Retinal pigment epithelial cell (primary cell): ENCODE data around the gene C7.

Experiments used
- DNase-seq: peaks from one replicate; pipeline ENCODE4 v3.0.0-alpha.2; 2010; ENCODE audit warnings: low read depth
- H3K4me3 ChIP-seq: 2 replicates; pipeline ENCODE4 v1.5.1; 2011; ENCODE audit warnings: mild to moderate bottlenecking, low read length, control low read depth, moderate library complexity
- TF ChIP-seq, protein P1 (sequence below): conservative IDR thresholded peaks from 2 replicates; pipeline ENCODE4 v1.5.1; 2011; ENCODE audit warnings: low read depth, low read length, control low read depth, inconsistent platforms

C7 gene

DNA sequence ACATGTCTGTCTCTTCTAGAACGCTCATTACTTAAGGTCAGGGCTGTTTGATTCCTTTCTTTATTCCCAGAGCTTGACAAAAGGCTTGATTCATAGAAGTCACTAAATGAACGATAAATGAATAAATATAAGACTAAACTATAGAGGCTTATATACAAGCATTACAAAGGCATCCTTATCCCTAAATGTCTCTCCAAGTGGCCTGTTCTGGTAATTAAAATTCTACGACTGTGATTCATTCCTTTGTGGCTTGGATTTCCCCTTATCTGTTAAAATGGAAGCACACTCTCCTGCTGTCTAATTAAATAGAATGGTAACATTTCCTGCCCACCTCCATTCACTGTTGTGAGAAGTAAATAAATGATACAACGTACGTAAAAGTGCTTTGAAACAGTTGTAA, 49.5 kb downstream of the C7 start:
- TF ChIP-seq, protein P1, sequence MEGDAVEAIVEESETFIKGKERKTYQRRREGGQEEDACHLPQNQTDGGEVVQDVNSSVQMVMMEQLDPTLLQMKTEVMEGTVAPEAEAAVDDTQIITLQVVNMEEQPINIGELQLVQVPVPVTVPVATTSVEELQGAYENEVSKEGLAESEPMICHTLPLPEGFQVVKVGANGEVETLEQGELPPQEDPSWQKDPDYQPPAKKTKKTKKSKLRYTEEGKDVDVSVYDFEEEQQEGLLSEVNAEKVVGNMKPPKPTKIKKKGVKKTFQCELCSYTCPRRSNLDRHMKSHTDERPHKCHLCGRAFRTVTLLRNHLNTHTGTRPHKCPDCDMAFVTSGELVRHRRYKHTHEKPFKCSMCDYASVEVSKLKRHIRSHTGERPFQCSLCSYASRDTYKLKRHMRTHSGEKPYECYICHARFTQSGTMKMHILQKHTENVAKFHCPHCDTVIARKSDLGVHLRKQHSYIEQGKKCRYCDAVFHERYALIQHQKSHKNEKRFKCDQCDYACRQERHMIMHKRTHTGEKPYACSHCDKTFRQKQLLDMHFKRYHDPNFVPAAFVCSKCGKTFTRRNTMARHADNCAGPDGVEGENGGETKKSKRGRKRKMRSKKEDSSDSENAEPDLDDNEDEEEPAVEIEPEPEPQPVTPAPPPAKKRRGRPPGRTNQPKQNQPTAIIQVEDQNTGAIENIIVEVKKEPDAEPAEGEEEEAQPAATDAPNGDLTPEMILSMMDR, result no peak
- no peak overlapping the region for H3K4me3 ChIP-seq
- DNase-seq, result no peak

DNA sequence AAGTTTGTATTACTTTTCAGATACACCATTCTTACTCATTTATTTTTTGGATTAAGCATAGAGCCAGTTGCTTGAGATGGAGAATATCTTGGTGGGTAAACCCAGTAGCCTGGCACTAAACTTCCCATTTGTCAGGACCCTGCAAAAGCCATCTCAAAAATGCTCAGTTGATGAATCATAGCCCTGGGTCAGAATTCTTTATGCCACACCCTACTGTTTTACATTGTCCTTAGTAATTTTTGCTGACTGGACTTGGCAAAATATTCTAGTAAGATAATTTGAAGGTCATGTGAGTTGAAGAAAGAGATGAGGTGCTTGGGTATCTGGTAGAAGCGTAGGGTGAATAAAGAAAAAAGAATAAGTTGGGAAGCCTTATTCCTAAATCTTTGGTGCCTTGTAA, 50.7 kb downstream of the C7 start:
- no peak overlapping the region for H3K4me3 ChIP-seq
- peak; percentile 28 for DNase-seq
- TF ChIP-seq, protein P1, result no peak

DNA sequence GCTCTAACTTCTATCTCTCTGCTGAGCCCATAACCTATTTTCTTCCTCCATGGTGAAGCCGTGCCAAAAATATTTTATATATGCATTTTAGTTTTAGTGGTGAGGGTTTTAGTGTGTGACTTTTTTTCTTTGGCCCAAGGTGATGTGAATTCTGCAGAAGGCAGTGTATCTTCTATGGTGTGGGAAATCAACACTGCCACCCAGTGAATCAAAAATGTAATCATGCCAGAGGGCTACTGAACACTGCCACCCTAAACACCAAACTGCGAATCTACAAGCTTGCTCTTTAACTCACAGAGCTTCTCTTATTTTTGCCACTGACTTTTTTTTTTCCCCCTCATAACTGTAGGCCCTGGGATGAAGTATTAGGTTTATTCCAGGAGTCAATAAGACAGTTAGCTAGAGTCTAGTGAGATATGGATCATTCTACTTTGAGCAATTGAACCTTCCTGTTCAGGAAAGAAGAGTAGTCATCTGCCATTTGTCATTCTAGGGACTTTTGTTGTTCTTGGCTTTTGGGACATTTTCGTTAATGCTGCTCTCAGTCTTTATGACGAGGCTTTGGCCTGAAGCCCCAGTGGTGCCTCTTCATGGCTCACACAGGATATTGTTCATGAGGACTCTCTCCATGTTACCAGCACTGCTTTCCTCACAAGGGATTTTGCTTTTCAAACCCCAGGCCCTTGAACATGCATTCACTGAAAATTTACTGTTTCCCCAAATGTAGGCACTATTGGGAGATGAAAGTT, 53.1 kb downstream of the C7 start:
- TF ChIP-seq, protein P1, result no peak
- H3K4me3 ChIP-seq, result no peak overlapping the region
- no peak for DNase-seq

DNA sequence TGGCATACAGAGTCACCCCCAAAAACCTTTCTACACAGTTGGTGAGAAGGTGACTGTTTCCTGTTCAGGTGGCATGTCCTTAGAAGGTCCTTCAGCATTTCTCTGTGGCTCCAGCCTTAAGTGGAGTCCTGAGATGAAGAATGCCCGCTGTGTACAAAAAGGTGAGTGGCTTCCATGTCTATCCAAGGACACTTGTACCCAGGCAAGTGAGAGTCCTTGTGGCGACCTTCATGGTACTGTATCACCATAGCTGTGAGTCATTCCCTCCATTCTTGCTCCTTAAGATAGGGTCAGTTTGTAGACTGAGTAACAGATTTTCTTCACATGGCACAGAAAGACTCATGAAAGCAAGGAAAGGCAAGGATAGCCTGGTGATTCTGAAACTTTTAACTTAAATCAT, 63.1 kb downstream of the C7 start:
- no peak for DNase-seq
- TF ChIP-seq, protein P1, result no peak
- no peak overlapping the region for H3K4me3 ChIP-seq

DNA sequence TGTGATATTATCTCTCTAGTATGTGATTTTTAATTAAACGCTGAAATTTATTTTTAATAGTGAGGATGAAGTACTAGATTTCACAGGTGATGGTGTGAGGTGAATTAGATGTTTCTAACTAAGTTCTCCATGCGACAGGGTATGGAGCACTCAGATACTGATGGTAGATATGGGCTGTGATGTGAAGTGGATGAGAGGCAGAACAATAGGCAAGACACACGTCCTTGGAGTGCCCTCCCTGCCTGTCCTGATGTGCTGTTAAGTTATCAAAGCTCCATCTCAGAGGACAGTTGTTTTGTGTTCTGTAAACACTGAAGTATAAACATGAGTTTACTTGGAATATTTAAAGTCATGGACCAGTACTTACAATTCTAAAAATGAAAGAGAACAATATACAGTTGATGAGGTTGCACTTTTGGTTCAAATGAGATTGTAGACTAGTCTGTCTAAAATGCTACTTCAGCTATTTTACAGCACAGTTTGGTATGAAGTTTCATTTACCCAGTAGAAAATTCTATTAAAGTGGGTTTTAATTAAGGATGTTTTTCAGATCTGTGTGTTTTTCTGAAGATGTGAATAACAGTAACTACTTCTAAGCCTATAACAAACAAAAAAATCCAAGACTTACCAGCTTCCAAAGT, 64.2 kb downstream of the C7 start:
- DNase-seq, result no peak

DNA sequence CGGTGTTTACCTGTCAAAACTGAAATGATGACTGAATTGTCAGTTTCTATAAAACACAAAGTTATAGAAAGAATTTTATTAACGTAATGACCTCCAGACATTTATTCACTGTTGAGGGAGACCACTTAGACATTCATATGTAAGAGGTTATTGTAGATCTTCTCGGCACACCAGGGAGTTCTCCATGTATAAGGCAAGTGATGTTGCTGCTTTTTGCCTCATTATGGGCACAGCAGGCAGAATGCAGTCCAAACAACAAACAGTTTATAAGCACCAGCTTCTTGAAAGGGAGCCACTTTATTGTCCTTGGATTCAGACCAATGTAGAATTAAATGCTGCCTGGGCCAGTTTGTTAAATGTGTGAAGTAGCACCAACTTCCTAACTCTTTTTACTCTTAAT, 66.7 kb downstream of the C7 start:
- H3K4me3 ChIP-seq, result no peak overlapping the region
- DNase-seq, result no peak
- TF ChIP-seq, protein P1, result no peak

More for the DNA sequence above, 64.2 kb downstream of the C7 start:
- no peak overlapping the region for H3K4me3 ChIP-seq
- TF ChIP-seq, protein P1, result no peak

DNA sequence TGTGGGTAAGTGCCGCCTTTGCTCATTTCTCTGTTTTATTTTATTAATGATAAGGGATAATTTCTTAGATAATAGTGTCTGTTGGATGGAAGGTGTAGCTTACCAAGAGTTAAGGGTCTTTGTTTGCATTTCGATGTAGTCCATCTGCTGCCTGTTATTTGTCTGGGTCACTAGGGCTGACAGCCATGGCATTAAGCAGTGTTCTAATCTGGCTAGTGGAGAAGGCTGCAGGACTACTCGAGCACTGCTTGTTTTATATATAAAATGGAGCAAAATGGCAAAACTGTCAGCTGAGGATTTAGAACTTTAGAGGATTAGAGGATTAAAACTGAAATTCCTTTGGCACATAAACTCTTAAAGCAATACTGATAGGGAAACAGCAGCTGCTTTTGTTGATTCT, 67.5 kb downstream of the C7 start:
- TF ChIP-seq, protein P1, result no peak
- DNase-seq, result peak; percentile 75
- no peak overlapping the region for H3K4me3 ChIP-seq
